WTC11 (cell line): ENCODE measurements around the gene FBXO15.

Experiments used
- HMGXB4 ChIP-seq: sonication (generic); formaldehyde crosslinking; IDR thresholded peaks from 2 replicates; pipeline ENCODE4 v1.8.1; 2023; ENCODE audit warnings: mild to moderate bottlenecking, moderate library complexity, missing genetic modification reagents
- SP1 ChIP-seq: sonication (generic); formaldehyde crosslinking; conservative IDR thresholded peaks from 2 replicates; pipeline ENCODE4 v1.8.1; 2022; ENCODE audit warnings: missing genetic modification reagents

GRCh38 chr18:74126684-74127655 lies 20.7 kb downstream of the FBXO15 start:
- TF ChIP-seq HMGXB4 (CRISPR knock-in tag): no peak
- no peak for TF ChIP-seq SP1 (CRISPR knock-in tag)
